Activated T-cell treated with anti-CD3 and anti-CD28 coated beads for 24 hours (primary cell): Measurements from ENCODE around the gene FREM1.

Experiments used
- DNase-seq: peaks from one replicate; pipeline ENCODE4 v3.0.0-alpha.2; 2020; ENCODE audit warnings: low read depth

The FREM1 gene

DNA sequence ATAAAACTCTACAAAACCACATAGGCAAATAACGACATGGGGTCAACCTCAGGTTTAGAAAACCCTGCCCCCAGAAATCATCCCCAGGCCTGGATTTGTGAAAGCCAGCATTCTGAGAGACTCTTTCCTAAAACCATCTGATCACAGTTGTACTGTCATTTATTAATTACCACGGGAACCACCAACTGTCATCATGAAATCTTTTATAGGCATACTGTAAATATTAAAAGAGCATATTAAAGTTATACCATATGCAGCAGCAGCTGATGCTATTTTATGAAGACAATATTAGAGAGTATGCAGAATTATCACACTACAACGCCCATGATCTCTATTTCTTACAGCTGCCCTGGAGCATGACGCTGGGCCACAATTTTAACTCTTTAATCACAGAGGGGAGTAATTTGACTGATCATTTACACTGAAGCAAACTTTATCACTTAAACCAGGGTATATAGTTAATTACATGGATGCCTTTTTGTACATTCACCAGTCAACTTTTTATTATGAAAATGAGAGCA is 208.0 kb downstream of the FREM1 start:
- DNase-seq = no peak

DNA sequence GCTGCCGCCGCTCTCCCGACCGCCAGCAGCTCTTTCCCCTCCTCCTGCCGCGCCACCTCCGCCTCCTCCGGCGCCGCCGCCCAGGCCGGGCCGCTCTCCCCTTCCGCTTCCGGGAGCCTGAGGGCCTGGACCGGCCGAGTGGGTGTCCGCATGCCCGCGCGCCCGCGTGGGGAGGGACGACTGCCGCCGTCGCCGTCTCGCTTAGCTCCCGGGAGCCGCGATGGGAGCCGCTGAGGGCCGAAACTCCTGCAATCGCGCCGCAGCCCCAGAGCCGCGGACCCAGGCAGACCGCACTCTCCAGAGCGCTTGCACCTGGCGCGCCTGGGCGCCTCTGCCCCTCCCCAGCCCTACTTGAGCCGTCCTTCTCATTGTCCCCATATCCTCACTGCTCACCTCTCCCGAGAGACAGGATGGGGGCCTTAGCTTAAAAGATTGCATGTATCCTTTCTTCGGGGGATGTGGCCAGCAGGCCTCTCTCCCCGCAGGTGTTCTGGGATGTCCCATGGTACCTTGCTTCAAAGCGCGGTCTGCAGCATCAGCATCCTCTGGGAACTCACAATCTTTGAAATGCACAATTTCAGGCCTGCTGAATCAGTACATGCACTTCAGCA is 216.9 kb downstream of the FREM1 start, which contains the start of gene ZDHHC21:
TSS of gene ZDHHC21 (minus strand) at position 182 of the 611 bp plus-strand sequence. CDS start 19,092 bp downstream, outside the sequence.
- DNase-seq = peak; percentile 52

GRCh38 chr9:14692470-14693250 is 217.6 kb downstream of the FREM1 start:
- no peak for DNase-seq

GRCh38 chr9:14690948-14691730 is 219.1 kb downstream of the FREM1 start:
- no peak for DNase-seq

GRCh38 chr9:14687042-14687719 is 223.0 kb downstream of the FREM1 start:
- no peak for DNase-seq

DNA sequence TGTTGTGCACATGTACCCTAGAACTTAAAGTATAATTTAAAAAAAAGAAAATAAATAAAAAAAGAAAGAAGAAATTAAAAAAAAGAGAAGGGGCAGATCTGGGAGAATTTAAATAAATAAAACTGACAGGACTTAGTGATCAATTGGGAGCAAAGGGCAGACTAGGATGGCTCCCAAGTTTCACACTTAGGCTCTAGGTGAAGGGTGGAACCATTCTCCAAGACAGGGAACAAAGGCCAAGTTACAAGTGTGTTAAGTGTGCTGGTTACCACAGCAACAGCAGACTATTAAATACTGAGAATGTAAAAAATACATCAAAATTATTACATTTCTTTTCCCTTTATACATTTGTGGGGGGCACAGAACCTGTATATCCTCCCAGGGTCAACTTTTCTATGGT is 224.1 kb downstream of the FREM1 start:
- no peak for DNase-seq
